ENCODE results near the gene CLDN1.

The CLDN1 gene

GRCh38 chr3:190362258-190362657 is 40.0 kb upstream of the CLDN1 start:
- no peak for TF ChIP-seq CTCF (IDR thresholded peaks at IDR 0.05; ENCODE audit: extremely low read depth, insufficient read depth, missing control alignments)
- no peak for DNase-seq (ENCODE audit: low spot score)
- in situ Hi-C loops (cut with MboI; ENCODE audit: low pct_unique_long_range_greater_than_20kb, low sequenced_read_pairs, unreplicated experiment) = no loop called here

GRCh38 chr3:190361791-190362190 is 39.5 kb upstream of the CLDN1 start:
- DNase-seq (ENCODE audit: low spot score) = no peak
- in situ Hi-C loops (cut with MboI; ENCODE audit: low pct_unique_long_range_greater_than_20kb, low sequenced_read_pairs, unreplicated experiment) = no loop called here
- TF ChIP-seq CTCF (IDR thresholded peaks at IDR 0.05; ENCODE audit: extremely low read depth, insufficient read depth, missing control alignments) = no peak

GRCh38 chr3:190360228-190360627 is 38.0 kb upstream of the CLDN1 start:
- no peak for TF ChIP-seq CTCF (IDR thresholded peaks at IDR 0.05; ENCODE audit: extremely low read depth, insufficient read depth, missing control alignments)
- in situ Hi-C loops (cut with MboI; ENCODE audit: low pct_unique_long_range_greater_than_20kb, low sequenced_read_pairs, unreplicated experiment) = no loop called here
- DNase-seq (ENCODE audit: low spot score) = no peak

GRCh38 chr3:190359813-190360212 is 37.6 kb upstream of the CLDN1 start:
- in situ Hi-C loops (cut with MboI; ENCODE audit: low pct_unique_long_range_greater_than_20kb, low sequenced_read_pairs, unreplicated experiment) = no loop called here
- TF ChIP-seq CTCF (IDR thresholded peaks at IDR 0.05; ENCODE audit: extremely low read depth, insufficient read depth, missing control alignments) = no peak
- DNase-seq (ENCODE audit: low spot score) = no peak

- in situ Hi-C loops (cut with MboI; ENCODE audit: low pct_unique_long_range_greater_than_20kb, low sequenced_read_pairs, unreplicated experiment) = no loop called here
- TF ChIP-seq CTCF (IDR thresholded peaks at IDR 0.05; ENCODE audit: extremely low read depth, insufficient read depth, missing control alignments) = no peak
- no peak for DNase-seq (ENCODE audit: low spot score)
Measured at GRCh38 chr3:190357468-190357867, 35.2 kb upstream of the CLDN1 start.

DNA sequence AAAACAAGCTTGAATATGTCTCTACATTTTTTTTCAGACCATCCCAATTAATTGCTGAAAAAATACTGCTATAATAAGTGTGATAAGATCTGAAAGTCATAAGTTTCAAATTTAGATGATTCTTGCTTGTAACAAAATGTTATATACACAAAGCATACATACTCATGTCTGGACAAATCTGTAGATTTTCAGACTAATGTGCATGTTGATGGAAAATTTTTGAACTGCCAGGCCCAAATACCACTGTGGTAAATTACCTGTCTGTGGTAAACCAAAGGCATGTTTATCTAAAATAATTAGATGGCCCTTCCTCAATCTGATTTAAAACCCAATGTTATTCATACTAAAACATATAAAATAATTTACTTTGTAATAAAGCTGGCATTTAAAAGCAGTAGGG is 34.0 kb upstream of the CLDN1 start:
- in situ Hi-C loops (cut with MboI; ENCODE audit: low pct_unique_long_range_greater_than_20kb, low sequenced_read_pairs, unreplicated experiment) = no loop called here
- no peak for TF ChIP-seq CTCF (IDR thresholded peaks at IDR 0.05; ENCODE audit: extremely low read depth, insufficient read depth, missing control alignments)
- DNase-seq (ENCODE audit: low spot score) = no peak

DNA sequence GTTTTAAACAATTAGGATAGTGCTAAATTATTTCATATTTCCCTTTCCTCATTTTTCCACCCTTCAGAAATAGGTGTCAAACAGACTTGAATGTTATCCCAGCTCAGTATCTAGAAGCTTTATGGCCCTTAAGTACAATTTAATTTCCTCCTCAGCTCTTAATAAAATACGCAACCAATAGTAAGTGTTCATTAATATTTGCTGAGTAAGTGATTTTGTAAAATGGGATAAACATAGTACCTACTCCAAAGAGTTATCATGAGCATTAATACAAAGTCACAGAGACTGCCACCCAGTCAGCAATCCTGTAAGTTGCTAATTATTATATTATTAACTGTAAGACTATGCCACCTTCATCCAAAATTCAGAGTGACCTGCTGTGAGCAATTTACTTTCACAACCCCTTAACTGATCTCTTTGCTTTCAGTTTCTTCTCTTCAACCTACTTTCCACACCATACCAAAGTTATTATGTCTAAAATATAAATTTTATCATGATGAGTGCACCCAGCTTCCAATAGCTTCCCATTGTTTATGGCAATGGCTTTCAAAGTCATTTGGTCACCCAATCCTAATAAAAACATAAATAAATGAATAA is 30.7 kb upstream of the CLDN1 start:
- no peak for DNase-seq (ENCODE audit: low spot score)
- in situ Hi-C loops (cut with MboI; ENCODE audit: low pct_unique_long_range_greater_than_20kb, low sequenced_read_pairs, unreplicated experiment) = no loop called here
- no peak for TF ChIP-seq CTCF (IDR thresholded peaks at IDR 0.05; ENCODE audit: extremely low read depth, insufficient read depth, missing control alignments)
